B cell (primary cell): Measurements from ENCODE around the gene CBARP. TPM values are rescaled to one million over a fixed set of nuclear protein-coding genes. Genes with fewer than 3 reads are reported as not detected.

ENCODE experiments used
- ATAC-seq: fragments of 200-7000 bp; cut with Tn5 transposase; one replicate; pipeline ENCODE4 v1.10.0; 2021; ENCODE audit warnings: low read depth, mild to moderate bottlenecking, moderate number of reproducible peaks, moderate library complexity
- CTCF ChIA-PET: fragments of 350-600 bp; sonication (Branson Sonifier 250); formaldehyde crosslinking; loops from one replicate; lab custom pipeline; 2021; ENCODE audit warnings: antibody characterized with exemption, inconsistent platforms; lab: Charles Lee
- POLR2A ChIA-PET: fragments of 350-600 bp; sonication (Branson Sonifier 250); formaldehyde crosslinking; loops from one replicate; lab custom pipeline; 2021; ENCODE audit warnings: antibody characterized with exemption; lab: Charles Lee
- DNase-seq: peaks from one replicate; pipeline ENCODE4 v3.0.0; 2013
- H2AFZ ChIP-seq: 2 replicates; pipeline ENCODE4 v1.6.1; 2012; ENCODE audit warnings: mild to moderate bottlenecking, low read depth, low read length; ENCODE audit not compliant: insufficient read depth, poor library complexity, severe bottlenecking
- H3K27ac ChIP-seq, 2 donors: 1 replicate in 1 of 2; 2 replicates in 1 of 2; pipeline ENCODE4 v1.5.1; 2012 to 2013; ENCODE audit warnings: low read length in 2 of 2, mild to moderate bottlenecking in 2 of 2, moderate library complexity in 1 of 2
- H3K27me3 ChIP-seq, 4 experiments: fragments of 200-600 bp in 1 of 4; sonication (generic) in 1 of 4; replicated peaks in 1 of 4; 1 replicate in 2 of 4; 2 replicates in 2 of 4; pipeline versions ENCODE4 v1.6.1 to v1.7.0; 2013 to 2016; ENCODE audit warnings: low read length in 3 of 4, mild to moderate bottlenecking in 2 of 4, mixed read lengths in 1 of 4, moderate library complexity in 1 of 4; ENCODE audit not compliant: insufficient read depth in 4 of 4, control insufficient read depth in 3 of 4; ENCODE audit errors: control extremely low read depth in 1 of 4
- H3K36me3 ChIP-seq, 2 experiments: replicated peaks in 1 of 2; 1 replicate in 1 of 2; 2 replicates in 1 of 2; pipeline versions ENCODE4 v1.6.1 to v1.7.1; 2013; ENCODE audit warnings: low read length in 1 of 2; ENCODE audit not compliant: insufficient read depth in 2 of 2, control insufficient read depth in 1 of 2; ENCODE audit errors: control extremely low read depth in 1 of 2, extremely low read depth in 1 of 2
- H3K4me1 ChIP-seq, 2 donors: fragments of 200-600 bp in 1 of 2; sonication (generic) in 1 of 2; 1 replicate in 1 of 2; 2 replicates in 1 of 2; pipeline versions ENCODE4 v1.5.1 to v1.6.1; 2013 to 2017; ENCODE audit warnings: low read length in 2 of 2; ENCODE audit not compliant: control insufficient read depth in 2 of 2, insufficient read depth in 2 of 2
- H3K4me2 ChIP-seq: replicated peaks from 2 replicates; pipeline ENCODE3; 2012; ENCODE audit warnings: mild to moderate bottlenecking, low read depth, low read length; ENCODE audit not compliant: poor library complexity, severe bottlenecking
- H3K4me3 ChIP-seq, 5 experiments: fragments of 200-600 bp in 1 of 5; sonication (generic) in 1 of 5; 1 replicate in 3 of 5; 2 replicates in 2 of 5; pipeline versions ENCODE4 v1.5.1 to v1.7.0; 2011 to 2016; ENCODE audit warnings: low read length in 4 of 5, mild to moderate bottlenecking in 4 of 5, low read depth in 2 of 5, control low read depth in 1 of 5, moderate library complexity in 1 of 5; ENCODE audit not compliant: insufficient read depth in 1 of 5; ENCODE audit errors: control extremely low read depth in 1 of 5, extremely low read depth in 1 of 5
- H3K79me2 ChIP-seq: fragments of 200-600 bp; sonication (generic); one replicate; pipeline ENCODE4 v1.6.0; 2016; ENCODE audit warnings: low read length; ENCODE audit not compliant: control insufficient read depth, insufficient read depth
- H3K9ac ChIP-seq: fragments of 200-600 bp; sonication (generic); 2 replicates; pipeline ENCODE4 v1.6.1; 2017; ENCODE audit warnings: mild to moderate bottlenecking, low read length, moderate library complexity
- H3K9me3 ChIP-seq, 3 donors: one replicate each; pipeline versions ENCODE4 v1.6.1 to v1.7.1; 2013; ENCODE audit warnings: low read length in 2 of 3; ENCODE audit not compliant: control insufficient read depth in 2 of 3, insufficient read depth in 1 of 3; ENCODE audit errors: control extremely low read depth in 1 of 3
- H4K20me1 ChIP-seq: 2 replicates; pipeline ENCODE4 v1.6.0; 2012; ENCODE audit warnings: mild to moderate bottlenecking, low read length; ENCODE audit not compliant: insufficient read depth, control insufficient read depth, poor library complexity, severe bottlenecking
- H3K27ac Mint-ChIP-seq: one replicate; pipeline ENCODE4 v1.8.0; 2021; ENCODE audit warnings: mixed read lengths
- H3K27me3 Mint-ChIP-seq: one replicate; pipeline ENCODE4 v1.8.0; 2021; ENCODE audit warnings: mixed read lengths
- H3K4me1 Mint-ChIP-seq: one replicate; pipeline ENCODE4 v1.8.0; 2021; ENCODE audit warnings: mixed read lengths
- H3K4me3 Mint-ChIP-seq: one replicate; pipeline ENCODE4 v1.8.0; 2021; ENCODE audit warnings: mixed read lengths
- H3K9me3 Mint-ChIP-seq: one replicate; pipeline ENCODE4 v1.8.0; 2022; ENCODE audit warnings: mixed read lengths; ENCODE audit not compliant: insufficient read depth
- CTCF ChIP-seq: fragments of 200-600 bp; IDR thresholded peaks from one replicate; pipeline ENCODE4 v1.8.0; 2022; ENCODE audit warnings: antibody characterized with exemption, mild to moderate bottlenecking
- EZH2 ChIP-seq: IDR thresholded peaks from 2 replicates; pipeline ENCODE4 v1.6.1; 2012; ENCODE audit warnings: borderline replicate concordance, low read depth, mild to moderate bottlenecking, moderate library complexity, low read length; ENCODE audit not compliant: insufficient read depth, poor library complexity, severe bottlenecking
- WGBS: methylation state at CpG from one replicate; pipeline ENCODE4 v1.1.5; 2013; ENCODE audit warnings: missing lambda C conversion rate; ENCODE audit not compliant: insufficient coverage; 5-methylcytosine and 5-hydroxymethylcytosine counted together
- intact Hi-C: fragments of 100-400 bp; cut with micrococcal nuclease; formaldehyde crosslinking; loops from one replicate; pipeline ENCODE4 v1.10.0; 2022
- polyA plus RNA-seq: library from polyadenylated mRNA; depleted of rRNA; stranded (reverse); fragments of >200 nt; gene quantifications from 2 replicates; pipeline ENCODE4 v1.2.3, GENCODE V29; 2012
- total RNA-seq, 2 donors: library from RNA; stranded (reverse); fragments of 120-200 nt in 1 of 2; gene quantifications; 1 replicate in 1 of 2; 2 replicates in 1 of 2; pipeline versions ENCODE4 v1.2.3 to v1.2.4, GENCODE V29; 2013 to 2022

CBARP gene
- total and polyA plus RNA-seq, 2 donors (not counting 1 experiment from before 2014, with no cell fraction given), result not detected

- TF ChIP-seq CTCF (no peak), EZH2 (no peak)
- peaks cover 0 to 35% of the 10 kb centered on the region in 2 experiments for H3K36me3 ChIP-seq
- H3K4me3 ChIP-seq, result peak overlapping the region; percentile 61 to 92 (median 86)
- H3K27ac Mint-ChIP-seq, result peak overlapping the region; percentile 92
- peak; percentile 75 for DNase-seq
- 2% methylated on average over 24 of the region's 41 CpGs for WGBS
- H3K4me3 Mint-ChIP-seq, result peak overlapping the region; percentile 91
- no peaks in the 10 kb centered on the region for H3K9me3 Mint-ChIP-seq
- H2AFZ ChIP-seq, result no peak overlapping the region
- ChIA-PET CTCF (interaction anchor here (0.9 to 5.8 kb wide), 2 partner anchors 13 to 18 kb away, joined by 3 to 113 read pairs; partner anchors contain the start of gene CIRBP), POLR2A (interaction anchor here (0.8 to 10.7 kb wide), 3 partner anchors 8 to 36 kb away, joined by 3 to 305 read pairs (median 3); partner anchors contain the start of gene CIRBP)
- no peaks in the 10 kb centered on the region for H3K9me3 ChIP-seq
- peaks cover 62% of the 10 kb centered on the region for H3K79me2 ChIP-seq
- peak overlapping the region; percentile 86 for H3K9ac ChIP-seq
- peaks cover 37% of the 10 kb centered on the region for H3K4me1 Mint-ChIP-seq
- no peaks in the 10 kb centered on the region for H3K27me3 Mint-ChIP-seq
- intact Hi-C loops, result no loop called here
- H4K20me1 ChIP-seq, result peaks cover 58% of the 10 kb centered on the region
- no peaks in the 10 kb centered on the region for H3K27me3 ChIP-seq
- H3K4me2 ChIP-seq, result peak overlapping the region; percentile 98
- H3K4me1 ChIP-seq, result peaks cover 36 to 57% of the 10 kb centered on the region in 2 donors
- ATAC-seq, result no peak
- peak overlapping the region; percentile 74 to 89 for H3K27ac ChIP-seq
Measured at GRCh38 chr19:1251330-1252220, 13.8 kb upstream of the CBARP start.
